NCI-H187 (cell line): ENCODE results near the gene FOXP1.

Experiments
- DNase-seq, 2 experiments: peaks; one replicate each; lab custom pipeline; 2025; lab: John Stamatoyannopoulos, UW

The FOXP1 gene

DNA sequence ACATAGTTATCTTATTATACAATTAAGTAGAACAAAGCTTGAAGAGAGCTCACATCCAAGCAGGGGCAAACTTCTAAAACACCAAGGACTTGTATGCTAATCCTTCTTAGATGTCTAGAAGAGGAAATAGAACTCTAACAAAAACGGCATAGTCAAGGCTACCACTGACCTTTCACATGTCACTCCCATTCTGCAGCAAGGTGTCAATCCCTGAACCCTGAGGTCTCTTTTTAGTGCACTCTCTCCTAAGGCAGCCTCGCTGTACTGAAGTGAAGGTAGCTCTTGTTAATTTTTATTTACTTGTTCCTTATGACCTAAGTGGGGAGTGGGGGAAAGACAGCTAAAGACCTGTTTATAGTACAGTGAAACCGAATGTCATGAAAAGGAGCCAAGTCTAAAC lies 506.5 kb downstream of the FOXP1 start:
- DNase-seq: no peak

DNA sequence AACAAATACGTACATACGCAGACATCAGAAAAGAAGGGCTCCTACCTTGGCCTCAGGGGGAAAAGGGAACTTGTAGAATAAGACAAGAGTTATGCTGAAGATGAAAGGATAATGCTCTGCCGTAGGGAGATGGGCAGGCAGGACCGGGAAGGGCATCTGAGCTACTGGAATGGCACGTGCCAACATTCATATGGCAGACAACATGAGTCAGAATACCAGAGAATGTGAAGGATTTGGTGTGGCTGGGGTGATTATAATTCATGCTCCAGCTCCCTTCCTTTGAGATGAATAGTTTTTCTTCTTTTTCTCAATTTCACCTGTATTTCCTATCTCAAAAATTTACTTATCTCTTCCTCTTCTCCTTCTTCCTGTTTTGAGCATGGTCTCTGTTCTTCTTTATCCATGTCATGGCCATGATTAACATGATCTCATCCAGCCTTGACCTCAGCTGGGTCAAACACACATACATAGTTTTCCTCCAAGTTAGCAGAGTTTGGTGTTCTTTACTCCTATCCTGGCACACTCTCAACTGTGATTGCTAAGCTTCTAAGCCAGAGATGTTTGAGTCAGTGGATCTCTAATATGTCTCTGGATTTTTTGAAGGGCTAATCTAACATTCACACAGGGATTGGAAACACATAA lies 507.0 kb downstream of the FOXP1 start:
- DNase-seq: no peak

DNA sequence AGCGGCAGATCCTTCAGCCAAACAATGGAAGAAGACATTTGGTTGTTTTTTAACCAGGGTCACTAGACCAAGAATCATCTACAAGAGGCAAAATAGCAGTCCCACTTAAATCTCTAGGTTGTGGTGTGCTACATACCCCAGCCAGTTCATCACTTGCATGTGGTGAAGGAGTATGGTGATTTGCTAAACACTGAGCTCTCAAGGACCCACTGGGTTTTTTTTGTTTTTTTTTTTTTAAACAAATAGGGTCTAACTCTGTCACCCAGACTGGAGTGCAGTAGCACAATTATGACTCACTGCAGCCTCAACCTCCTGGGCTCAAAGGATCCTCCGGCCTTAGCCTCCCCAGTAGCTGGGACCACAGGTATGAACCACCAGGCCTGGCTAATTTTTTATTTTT lies 508.0 kb downstream of the FOXP1 start:
- DNase-seq: no peak

DNA sequence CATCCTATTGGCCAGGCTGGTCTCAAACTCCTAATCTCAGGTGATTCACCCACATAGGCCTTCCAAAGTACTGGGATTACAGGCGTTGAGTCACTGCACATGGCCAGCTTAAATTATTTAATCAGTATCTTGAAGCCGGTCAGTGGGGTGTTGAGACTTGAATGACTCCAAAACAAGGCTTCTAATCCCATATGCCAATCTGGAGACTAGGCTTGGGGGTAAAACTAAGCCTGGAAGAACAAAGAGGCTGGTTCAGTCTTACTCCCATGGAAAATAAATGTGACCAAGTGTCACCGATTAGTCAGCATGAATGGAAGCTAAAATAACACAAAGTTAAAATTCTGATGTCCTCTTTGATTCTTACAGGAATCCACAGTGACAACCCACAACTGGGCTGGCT lies 509.1 kb downstream of the FOXP1 start:
- DNase-seq: no peak

DNA sequence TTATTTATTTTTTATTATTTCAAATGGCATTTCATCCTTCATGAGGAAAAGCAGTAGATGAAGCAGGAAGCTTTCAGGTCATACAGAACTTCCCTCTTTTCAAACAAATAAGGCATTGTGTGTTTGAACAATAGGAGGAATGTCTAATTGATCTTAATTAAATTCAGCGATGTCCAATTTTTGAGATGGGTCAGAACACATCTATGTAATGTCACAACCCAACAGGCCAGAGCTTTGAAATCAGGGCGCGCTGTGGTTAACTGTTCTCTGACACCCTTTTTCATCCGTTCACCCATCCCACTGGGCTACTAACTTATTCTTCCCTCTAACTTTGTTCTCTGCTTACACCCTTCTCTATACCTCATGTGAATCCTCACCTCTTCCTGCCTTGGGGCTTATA lies 510.5 kb downstream of the FOXP1 start:
- no peak for DNase-seq

DNA sequence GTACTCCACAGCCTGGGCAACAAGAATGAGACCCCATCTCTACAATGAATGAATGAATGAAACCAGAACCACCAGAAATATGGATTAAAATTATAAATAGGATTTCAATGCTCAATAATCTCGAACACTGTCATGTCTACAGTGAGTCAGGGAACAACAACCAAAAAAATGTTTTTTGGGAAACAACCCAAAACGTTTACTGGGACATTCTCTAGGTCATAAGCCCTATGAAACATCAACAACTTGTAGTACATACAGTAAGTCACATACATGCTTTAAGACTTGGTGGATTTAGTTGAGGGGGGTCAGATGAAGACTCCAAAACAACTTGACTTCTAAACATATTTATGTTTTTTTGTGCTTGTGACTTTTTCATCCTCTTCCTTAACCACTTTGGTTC lies 511.2 kb downstream of the FOXP1 start:
- no peak for DNase-seq

DNA sequence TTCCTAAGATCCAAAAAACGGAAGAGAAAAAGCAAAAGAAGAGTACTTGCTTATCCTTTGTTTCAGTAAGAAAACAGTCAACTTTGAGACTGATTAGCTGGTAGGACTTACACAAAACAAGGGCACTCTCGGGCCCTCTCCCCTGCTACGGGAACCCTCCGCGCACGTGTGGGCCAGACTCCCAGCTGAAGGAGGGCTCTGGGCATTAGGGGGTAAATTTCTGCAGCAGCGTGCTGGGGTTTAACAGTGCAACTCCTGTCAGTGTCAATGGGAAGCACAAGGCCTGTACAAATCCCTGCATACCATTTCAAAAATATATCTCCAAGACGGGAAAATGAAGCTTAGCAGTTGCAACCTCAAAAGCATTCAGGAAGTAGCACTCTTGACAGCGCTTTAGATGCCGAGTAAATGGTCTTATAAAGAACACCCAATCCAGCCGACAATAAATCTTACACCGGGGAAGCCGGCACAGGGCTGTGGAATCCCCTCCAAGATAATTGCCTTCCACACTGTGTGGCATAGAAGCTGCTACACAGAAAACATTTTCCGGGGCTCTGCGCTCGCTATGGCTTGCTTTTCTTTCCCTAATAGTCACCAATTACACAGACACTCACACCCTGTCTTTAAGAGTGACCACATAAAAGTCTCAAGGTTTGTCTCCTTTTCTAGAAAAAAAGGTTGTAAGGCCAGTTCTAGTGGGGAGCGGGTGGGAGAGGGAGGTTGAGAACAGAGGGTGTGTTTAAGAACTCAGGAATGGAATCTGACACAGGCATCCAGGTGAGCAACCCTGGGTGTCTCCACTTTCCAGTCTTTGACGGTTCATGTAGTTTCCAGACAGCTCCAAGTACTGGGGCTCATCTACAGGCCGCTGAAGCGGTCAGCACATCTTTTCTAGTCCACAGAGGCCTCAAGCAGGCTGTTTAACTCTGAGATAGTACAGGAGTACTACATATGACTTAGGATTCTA lies 512.7 kb downstream of the FOXP1 start:
- DNase-seq: no peak

DNA sequence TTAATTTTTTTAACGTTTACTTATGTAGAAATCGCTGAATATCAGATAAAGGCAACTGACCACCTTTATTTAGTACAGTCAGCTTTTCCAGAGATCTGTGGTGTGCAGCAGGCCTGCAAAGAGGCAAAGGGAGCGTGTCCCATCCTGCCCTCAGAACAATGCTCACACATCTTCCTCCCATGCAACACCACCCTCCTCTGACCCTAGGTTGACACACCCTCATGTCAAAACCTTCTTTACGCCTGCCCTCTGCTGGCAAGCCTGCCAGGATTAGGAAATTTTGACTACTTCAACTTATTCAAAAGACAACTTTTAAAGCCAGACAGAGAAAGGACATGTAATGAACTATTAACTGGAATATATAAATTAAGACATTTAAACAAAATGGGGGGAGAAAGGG lies 513.7 kb downstream of the FOXP1 start:
- DNase-seq: no peak

DNA sequence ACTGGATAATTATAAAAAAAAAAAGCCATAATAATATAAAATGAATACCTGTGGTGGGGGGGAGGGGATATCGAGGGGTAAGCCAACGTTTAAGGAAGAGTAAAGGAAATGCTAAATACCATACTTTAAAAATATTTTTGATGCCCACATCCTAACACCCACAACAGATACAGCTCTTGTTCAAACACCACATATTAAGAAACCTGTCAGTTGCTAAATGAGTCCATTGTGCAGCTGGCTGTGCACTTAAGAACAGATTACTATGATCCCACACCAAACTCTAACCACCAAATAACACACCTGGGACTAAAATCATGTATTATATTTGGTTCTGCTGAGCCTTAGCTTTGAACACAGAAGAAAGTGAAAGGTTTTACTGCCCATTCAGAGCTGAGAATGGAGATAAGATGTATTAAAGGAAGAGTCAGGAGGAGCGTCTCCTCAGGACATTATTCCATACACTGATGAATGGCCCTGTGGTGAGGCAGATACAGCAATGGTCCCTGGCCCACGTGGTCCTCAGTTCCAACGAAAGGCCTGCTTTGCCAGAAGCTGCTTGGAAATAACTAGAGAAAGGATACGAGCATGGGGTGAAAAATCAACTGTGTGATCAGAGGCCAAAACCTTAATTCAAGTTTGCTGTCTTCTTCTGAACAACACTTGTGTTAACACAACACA lies 515.4 kb downstream of the FOXP1 start:
- no peak for DNase-seq

DNA sequence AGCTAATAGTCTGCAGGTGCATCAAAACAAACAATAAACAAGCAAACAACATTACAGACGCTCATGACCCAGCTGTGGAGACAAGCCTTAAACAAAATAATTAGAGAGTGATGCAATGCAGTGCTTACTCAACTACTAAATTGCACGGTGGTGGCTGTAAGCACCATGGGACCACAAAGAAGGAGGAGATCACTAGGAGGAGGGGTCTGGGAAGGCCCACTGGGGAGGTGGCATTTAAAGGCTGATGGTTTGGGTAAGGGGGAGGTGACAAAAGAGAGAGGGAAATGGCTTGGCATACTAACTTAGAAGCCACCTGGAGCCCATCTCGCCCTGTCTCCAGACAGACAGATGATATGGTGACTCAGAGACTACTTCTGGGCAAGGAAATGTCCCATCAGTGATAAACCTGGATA lies 516.7 kb downstream of the FOXP1 start:
- DNase-seq: no peak

DNA sequence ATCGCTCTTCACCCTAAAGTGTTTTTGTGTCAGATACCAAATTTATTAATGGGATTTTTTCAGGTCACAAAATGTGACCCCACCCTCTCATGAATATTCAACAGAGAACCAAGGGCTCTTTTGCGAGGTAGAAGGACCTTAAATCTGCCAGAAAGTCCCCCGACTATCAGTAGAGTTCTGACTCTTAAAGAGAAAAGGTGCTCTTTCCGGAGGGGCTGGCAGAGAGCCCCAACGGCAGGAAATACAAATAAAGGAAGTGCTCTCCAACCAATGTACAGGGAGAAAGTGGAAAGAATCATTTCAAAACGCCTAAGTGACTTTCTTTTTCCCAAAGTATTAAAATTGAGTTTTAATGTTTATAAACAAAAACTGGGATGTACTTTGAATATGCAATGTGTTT lies 517.2 kb downstream of the FOXP1 start:
- no peak for DNase-seq

DNA sequence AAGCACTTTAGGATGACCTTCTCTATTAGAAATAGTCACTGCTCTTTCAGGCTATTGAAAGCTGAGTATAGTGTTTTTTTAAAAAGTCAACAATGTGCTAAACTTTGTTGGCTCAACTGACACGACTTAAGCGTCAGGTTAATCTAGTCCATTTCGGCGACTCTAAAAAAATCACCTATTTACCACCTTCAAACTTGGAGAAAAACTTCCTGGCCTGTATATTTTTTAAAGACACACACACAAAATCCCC lies 517.8 kb downstream of the FOXP1 start:
- no peak for DNase-seq

DNA sequence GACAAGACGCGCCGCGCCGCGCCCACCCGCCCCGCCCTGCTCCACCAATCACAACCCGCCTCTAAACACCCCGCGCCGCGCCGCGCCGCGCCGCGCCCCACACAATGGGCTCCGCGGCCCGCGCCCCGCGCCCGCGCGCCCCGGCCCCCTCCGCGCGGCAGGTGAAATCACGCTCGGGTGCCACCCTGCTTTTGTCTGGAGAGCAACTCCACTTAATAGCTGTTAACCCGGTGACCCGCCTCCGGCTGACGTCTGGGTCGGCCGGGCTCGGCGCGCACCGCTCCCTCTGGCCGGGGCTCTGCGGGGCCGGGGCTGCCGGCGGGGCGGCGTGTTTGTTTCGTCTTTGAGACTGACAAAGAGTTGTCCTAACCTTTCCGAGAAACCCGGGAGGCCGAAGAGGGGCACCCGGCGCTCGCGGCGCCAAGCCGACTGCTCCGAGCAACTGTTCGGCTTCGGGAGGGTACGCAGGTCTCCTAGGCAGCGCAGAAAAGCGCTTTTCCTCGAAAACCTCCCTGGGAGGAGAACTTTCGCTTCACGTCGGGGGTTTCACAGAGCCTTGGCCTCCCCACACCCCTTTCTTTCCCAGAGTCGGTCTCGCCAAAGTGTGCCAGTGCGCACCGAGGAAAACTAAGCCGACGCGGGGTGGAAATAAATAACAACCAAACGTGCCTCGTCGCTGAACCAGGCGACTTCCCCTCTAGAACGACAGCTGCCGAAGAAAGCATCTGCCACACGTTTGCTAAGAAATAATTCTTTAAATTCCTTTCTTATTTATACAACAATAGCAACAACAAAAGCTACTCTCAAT lies 518.4 kb downstream of the FOXP1 start:
- no peak for DNase-seq

DNA sequence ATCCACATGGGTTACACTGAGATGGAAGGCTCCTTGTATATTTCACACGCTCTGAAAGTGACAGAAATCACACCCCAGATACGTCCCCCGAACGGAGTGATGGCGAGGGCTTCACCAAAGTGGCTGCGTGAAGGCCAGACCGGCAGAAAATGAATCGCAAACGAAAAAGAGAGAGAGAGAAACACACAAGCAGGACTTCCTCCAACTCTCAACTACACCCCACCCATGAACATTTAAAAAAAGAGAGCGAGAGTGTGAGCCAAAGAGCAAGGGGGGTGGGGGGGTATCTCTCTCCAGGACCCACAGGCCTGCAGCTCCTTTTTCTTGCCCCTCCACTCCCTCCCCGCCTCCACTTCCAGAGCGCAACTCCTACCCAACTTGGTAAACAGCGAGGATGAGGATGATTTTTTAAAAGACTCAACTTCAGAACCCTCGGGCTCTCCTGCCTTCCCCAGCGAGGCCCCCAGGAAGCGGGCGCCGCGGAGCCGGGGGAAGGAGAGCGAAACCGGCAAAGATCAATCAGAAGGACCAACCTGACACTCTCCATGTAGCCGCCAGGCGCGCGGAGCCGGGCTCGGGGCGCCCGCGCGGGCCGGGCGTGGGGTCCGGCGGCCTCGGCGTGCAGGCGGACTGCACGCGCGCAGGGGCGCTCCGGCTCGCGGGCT lies 519.1 kb downstream of the FOXP1 start:
- DNase-seq: no peak

DNA sequence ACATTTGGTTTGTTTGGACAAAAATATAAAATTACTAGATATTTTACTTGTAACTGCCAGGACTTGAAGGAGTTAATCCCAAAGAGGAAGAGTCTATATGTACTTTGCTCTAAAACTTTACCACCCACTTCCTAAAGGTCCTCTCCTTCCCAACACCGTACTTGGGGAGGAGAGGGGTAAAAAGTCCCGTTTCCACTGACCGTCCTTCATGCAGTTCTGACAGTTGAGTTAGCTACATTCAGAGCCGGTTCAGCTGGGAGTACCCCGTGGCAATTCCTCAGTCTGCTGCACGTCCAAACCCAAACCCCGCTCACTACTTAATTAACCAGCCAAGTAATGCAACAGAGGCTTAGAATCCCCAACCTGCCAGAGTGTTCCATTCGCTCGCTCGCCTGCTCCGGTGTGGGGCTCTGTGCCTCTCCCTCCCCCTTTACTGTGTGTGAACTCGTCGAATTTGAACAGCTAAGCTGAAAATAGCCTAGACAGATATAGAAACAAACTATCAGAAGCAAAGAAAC lies 519.7 kb downstream of the FOXP1 start:
- no peak for DNase-seq

DNA sequence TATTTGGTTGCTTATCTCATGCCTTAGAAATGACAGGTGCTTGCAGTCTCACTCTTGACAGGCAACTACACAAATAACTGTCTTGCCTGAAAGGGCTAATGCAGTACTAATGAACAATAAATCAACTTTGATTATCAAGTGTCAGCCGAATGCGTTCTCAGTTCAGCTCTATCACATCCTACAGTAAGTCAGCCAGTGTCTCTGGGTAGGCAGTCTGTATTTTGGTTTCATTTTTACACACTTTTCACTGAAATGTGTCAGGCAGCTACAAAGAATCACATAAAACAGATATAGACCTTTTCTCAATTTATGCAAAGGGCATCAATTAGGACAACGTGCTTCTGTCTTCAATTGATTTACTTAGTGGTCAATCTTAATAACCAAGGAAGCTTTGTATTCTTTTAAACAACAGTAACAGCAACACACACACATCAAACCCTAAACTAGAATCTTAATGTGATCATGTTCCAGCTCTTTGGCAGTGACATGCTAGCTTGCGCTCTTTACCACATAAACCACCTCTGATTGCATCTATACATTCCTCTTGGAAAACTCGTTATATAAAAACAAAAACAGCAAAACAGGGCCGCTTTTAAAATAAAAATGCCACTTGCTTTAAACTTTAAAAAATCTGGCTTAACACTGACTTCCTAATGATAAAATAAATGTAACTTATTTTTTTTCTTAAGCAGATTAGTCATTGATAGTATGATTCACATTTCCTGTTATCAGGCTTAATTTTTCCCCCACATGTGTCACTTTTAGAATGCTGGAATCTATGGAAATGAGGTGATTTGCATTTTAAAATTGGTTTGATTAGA lies 520.4 kb downstream of the FOXP1 start:
- no peak for DNase-seq

DNA sequence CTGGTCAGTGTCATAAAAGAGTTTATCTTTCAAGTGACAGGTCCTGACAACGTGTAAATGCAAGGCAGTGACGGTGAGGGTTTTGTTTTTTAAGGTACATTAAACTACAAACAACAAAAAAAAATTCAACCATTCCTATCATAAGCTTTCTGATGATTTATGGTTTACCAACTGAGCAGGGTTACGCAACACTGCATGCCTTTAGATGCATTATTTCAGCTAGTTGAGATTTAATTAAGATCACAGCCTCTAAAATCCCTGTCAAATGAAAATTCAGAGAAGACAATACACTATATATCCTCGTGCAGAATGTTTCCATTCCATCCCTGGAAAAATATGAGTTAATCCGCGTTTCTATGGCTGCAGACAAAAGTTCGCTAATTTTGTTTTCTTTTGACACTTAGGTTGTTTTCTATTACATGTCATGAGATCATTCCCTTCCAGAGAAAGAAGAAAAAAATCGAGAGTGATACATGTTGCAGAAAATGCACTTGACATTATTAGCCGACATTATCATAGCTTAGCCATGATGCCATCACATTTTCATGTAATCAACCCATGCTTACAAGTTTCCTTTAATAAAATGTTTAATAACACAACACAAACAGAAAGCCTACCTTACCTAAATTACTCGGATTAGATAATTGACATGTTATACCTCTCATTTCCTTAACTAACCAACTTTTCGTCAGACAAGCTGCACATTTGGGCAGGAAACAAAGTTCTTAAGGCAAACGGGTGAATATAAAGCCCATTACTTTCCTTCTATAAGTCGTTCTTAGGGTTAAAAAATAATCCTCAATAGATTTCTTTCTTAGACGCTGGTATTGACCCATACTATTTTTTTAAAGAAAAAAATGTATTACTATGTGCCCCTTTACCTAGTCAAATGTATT lies 521.2 kb downstream of the FOXP1 start:
- no peak for DNase-seq

DNA sequence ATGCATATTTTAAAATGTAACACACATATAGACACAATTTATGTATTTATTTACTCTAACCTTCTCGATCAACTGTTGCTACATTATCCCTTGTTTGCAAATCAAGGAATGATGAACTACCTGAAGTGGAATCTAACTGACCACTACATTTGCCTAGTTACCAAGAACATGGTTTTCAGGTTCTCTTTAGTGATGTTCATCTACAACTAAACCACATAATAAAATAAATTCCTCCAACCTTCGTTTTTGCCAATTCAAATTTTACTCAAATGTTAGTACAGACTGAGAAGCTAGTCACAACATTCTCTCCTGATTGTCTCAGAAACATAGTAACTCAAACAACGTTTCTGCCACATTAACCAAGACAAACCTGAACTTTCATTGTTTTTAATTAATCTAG lies 521.9 kb downstream of the FOXP1 start:
- no peak for DNase-seq

DNA sequence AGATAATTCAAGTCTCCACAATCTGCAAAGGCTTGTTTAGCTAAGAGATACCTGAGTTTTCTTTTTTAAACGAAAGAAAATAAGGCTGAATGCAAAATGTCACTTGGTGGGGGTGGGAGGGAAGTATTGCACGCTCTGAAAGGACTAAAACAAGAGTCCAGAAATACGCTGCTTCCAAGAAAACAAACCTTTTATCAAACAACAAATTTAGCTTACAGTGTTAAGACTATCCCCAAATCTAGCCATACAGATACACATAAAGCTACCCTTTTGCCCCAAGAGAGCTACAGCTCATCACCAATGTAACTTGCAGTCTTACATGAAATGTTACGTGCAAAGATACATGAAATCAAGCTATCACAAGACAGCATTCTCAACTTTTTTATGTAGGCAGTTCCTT lies 522.5 kb downstream of the FOXP1 start:
- no peak for DNase-seq

DNA sequence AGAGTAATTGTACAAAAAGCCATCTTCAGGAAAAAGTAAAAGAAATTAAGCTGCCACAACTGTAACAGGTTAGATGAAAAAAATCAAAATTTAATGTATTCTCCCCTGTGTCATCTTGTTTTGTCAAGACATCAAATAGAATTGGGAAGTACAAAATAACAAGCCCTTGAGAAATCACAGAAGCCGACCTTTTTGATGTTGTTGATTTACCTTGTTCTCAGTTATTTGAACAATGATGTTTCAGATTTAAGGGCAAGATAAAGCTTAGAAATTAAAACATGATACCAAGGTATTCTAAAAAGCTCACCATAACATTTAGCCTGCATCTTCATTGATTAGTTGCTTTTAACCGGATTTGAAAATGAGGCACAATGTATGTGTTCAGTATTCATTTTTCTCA lies 523.0 kb downstream of the FOXP1 start:
- no peak for DNase-seq
